Measurements from ENCODE around the gene NHEJ1.

The NHEJ1 gene

DNA sequence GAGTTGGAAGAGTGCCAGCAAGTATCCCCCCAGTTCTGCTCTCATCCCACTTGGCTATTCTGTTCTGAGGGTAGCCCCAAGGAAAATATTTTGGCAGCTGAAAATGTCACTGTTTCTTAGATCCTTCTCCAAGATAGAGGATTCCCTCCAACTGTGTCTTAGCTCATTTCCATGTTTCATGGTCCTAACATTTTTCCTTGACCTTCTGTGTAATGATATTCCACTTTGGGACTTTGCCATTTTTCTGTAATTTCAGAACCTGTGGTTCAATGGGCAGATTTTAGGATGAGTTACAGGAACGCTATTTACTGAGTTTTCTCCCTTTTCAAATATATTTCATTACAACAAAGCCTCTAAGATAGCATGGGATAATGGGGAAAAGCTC is 34.7 kb downstream of the NHEJ1 start:
- DNase-seq, result no peak
- ATAC-seq, result no peak
- H3K27me3 Mint-ChIP-seq, result no peaks in the 10 kb centered on the region
- H3K36me3 Mint-ChIP-seq (ENCODE audit: low read depth), result peaks cover 2% of the 10 kb centered on the region
- no peaks in the 10 kb centered on the region for H3K9me3 Mint-ChIP-seq
- no peak overlapping the region for H3K4me3 Mint-ChIP-seq
- H3K4me1 Mint-ChIP-seq, result peaks cover 25% of the 10 kb centered on the region
- no peak overlapping the region for H3K27ac Mint-ChIP-seq

DNA sequence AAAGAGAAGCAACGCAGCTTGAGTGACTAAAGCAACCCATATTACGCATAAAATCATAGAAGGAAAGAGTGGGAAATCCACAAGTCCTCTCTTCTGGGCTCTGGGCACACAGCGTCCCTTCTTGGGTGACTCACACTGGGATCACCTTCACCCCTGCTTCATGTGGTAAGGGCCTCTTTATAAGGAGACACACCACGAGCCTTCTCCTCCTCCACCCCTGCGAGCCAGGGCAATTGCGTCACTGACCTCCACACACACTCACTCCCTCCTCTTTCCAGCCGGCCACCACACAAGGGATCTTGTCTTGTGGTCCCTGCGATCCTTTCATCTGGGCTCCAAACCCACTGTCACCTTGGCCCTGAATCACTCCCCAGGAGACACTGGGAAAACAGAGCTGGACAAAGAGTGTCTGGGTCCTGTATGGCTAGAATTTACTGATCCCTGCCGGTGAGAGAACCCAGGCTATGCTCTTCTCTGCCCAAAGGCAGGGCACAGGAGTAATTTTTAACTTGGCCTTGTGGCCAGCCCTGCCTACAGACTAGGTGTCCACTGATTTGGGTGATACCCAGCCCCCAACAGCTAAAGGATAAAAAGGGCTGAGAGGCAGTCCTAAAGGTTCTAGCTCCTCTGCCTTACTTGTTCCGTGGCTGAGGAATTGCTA is 35.3 kb downstream of the NHEJ1 start:
- no peaks in the 10 kb centered on the region for H3K27me3 Mint-ChIP-seq
- ATAC-seq (peak; percentile 87), DNase-seq (peak; percentile 34)
- no peak overlapping the region for H3K4me3 Mint-ChIP-seq
- H3K9me3 Mint-ChIP-seq, result no peaks in the 10 kb centered on the region
- peaks cover 2% of the 10 kb centered on the region for H3K36me3 Mint-ChIP-seq (ENCODE audit: low read depth)
- peaks cover 25% of the 10 kb centered on the region for H3K4me1 Mint-ChIP-seq
- H3K27ac Mint-ChIP-seq, result peak overlapping the region; percentile 13

DNA sequence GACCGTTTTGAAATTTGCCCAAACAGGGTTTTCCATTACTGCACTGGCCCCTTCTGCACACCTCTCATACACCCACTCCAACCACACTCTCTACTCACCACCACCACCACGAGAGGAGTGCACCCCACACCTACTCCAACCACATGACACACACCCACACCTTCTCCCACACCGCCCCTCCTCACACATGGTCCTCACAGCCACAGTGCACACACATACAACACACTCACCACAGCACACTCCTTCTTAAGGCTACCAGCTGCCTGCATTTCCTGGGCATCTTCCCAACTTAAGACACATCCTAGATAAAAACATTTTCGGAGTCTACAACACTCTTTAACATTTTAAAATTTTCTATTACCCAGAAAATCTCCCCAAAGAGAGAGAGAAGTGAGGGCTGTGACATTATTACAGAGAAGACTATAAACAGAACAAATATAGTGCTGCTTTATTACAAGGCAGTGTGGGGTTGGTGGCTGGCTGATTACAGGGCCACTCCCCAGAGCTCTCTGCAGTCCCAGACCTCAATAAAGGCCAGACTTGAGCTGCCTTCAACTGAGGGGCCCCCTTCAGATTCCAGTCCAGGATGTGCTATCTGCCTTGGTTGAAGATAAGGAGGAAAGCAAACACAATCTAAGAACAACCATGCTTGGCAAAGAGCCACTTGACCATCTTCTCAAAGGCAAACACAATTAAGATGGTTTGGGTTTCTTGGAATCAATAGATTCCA is 36.1 kb downstream of the NHEJ1 start:
- H3K36me3 Mint-ChIP-seq (ENCODE audit: low read depth), result no peaks in the 10 kb centered on the region
- ATAC-seq, result peak; percentile 37
- H3K9me3 Mint-ChIP-seq, result no peaks in the 10 kb centered on the region
- no peaks in the 10 kb centered on the region for H3K27me3 Mint-ChIP-seq
- H3K4me3 Mint-ChIP-seq, result no peak overlapping the region
- peaks cover 26% of the 10 kb centered on the region for H3K4me1 Mint-ChIP-seq
- DNase-seq, result peak; percentile 10
- peak overlapping the region; percentile 43 for H3K27ac Mint-ChIP-seq

DNA sequence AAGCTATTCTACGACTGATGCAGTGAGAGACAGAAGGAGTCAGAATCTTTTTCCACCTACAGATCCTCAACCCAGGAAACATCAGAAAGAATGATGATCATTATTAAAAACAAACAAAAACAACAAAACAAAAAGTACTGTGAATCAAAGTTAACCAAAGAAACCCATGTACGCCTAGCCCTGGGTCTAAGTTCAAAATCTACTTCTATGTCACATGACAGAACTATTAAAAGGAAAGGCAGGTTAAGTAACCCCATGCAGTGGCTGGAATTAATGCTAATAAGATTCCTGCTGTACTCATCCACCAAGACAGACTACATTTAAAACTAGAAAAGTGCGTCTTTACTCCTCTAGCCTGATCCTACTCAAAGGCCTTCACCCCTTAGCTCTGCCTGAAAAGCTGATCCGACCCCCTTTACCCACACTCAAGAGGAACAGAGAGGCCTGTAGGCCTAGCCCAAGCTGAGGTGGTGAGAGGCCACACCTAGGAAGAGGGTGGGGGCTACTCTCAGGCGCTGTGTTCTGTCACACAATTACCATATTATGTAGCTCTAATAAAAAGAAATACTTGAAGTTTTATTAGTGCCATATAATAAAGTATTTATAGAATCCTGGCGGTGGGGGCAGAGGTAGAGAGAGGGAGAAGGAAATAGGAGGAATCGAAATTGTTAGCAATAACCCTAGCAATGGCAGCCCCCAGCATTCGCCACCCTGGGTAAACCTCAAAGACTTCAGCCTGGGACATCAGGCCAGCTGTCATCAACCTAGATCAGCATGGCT is 37.1 kb downstream of the NHEJ1 start:
- Mint-ChIP-seq H3K36me3 (ENCODE audit: low read depth) (no peaks in the 10 kb centered on the region), H3K4me3 (no peak overlapping the region), H3K27ac (peak overlapping the region; percentile 43), H3K4me1 (peaks cover 24% of the 10 kb centered on the region), H3K27me3 (no peaks in the 10 kb centered on the region), H3K9me3 (no peaks in the 10 kb centered on the region)
- ATAC-seq (no peak), DNase-seq (no peak)

DNA sequence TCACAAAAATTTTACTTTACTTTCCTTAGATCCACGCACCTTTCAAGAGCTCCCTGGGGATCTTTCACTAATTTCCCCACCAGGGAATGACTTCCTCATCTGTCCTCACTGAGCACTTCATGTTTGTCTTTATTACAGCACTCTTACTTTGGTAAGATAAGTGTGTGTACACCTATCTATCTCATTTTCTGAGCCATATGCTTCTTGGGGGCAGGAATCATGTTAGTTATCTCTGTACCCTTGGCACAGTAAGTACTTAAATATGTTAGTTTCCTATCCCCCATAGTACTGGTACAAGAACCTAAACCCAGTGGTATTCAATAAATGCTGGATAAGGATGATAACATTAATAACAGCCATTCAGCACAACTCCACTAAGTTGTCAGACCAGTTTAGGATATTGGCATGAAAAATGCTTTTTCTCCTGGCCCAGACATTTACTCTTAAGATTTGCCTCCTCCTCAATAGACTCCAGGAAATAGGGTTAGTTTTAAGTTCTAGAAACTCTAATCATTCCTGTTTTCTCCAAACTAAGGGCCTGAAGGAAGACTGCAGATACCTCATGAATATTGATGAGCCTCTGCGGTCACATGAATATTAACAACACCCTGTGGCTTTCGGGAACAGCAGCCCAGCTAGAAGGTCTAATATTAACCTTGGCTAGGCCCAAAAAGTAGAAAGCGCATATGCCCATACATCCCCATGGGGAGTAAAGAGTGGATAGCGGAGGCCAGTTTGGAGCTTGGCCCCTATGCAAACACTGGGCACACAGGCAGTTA is 38.2 kb downstream of the NHEJ1 start:
- ATAC-seq (no peak), DNase-seq (no peak)
- H3K4me1 Mint-ChIP-seq, result peaks cover 24% of the 10 kb centered on the region
- no peak overlapping the region for H3K27ac Mint-ChIP-seq
- no peaks in the 10 kb centered on the region for H3K9me3 Mint-ChIP-seq
- no peak overlapping the region for H3K4me3 Mint-ChIP-seq
- no peaks in the 10 kb centered on the region for H3K27me3 Mint-ChIP-seq
- H3K36me3 Mint-ChIP-seq (ENCODE audit: low read depth), result no peaks in the 10 kb centered on the region

DNA sequence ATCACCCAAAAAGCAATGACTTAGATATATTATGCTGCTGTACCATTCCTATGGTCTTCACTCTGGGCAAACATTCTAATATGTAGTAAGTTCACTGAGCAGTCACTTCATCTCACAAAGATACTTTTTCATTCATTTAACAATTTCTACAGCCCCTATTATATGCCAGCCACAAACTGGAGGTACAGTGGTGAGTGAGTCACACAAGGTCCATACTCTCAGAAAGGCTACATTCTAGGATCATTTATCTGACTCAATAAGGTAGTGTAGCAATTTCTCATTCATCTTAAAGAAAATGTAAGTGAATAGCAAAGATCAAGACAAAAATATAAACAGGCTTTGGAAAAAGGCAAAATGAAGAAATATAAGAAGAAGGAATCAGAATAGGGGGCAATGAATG is 40.5 kb downstream of the NHEJ1 start:
- H3K4me3 Mint-ChIP-seq, result no peak overlapping the region
- DNase-seq, result no peak

DNA sequence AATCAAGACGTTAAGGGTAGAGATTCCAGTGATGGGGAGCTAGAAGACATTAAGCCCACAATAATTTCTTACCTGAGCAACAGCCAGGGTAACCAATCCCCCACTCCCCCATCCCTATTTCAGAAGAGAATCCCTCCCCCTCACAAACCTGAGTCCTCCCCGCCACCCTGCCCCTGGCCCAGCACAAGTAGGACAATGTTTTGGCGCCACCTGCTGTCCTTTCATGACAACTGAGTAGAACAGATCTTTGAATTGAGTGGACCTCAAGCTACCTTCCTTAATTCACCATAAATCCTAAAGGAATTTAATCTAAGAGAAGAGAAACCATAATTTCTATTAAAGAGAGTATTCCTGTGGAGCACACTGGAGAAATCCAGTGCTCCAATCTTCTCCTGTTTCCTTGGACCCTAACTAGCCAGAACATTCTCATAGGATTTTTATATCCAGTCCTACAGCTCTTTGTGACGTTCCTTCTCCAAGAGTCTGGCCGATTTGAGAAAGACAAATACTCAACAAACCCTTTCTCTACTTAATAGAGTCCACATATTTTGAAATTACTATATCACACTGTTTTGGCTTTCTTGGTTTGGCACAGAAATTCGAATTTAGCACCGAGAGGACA is 41.1 kb downstream of the NHEJ1 start:
- H3K36me3 Mint-ChIP-seq (ENCODE audit: low read depth), result no peaks in the 10 kb centered on the region
- DNase-seq (peak; percentile 73), ATAC-seq (peak; percentile 50)
- no peak overlapping the region for H3K4me3 Mint-ChIP-seq
- H3K4me1 Mint-ChIP-seq, result peaks cover 12% of the 10 kb centered on the region
- H3K27ac Mint-ChIP-seq, result no peak overlapping the region
- no peaks in the 10 kb centered on the region for H3K27me3 Mint-ChIP-seq
- no peaks in the 10 kb centered on the region for H3K9me3 Mint-ChIP-seq

More for the DNA sequence above, 40.5 kb downstream of the NHEJ1 start:
- Mint-ChIP-seq H3K27ac (no peak overlapping the region), H3K36me3 (ENCODE audit: low read depth) (no peaks in the 10 kb centered on the region), H3K27me3 (no peaks in the 10 kb centered on the region), H3K9me3 (no peaks in the 10 kb centered on the region), H3K4me1 (peaks cover 18% of the 10 kb centered on the region)
- ATAC-seq, result peak; percentile 53

DNA sequence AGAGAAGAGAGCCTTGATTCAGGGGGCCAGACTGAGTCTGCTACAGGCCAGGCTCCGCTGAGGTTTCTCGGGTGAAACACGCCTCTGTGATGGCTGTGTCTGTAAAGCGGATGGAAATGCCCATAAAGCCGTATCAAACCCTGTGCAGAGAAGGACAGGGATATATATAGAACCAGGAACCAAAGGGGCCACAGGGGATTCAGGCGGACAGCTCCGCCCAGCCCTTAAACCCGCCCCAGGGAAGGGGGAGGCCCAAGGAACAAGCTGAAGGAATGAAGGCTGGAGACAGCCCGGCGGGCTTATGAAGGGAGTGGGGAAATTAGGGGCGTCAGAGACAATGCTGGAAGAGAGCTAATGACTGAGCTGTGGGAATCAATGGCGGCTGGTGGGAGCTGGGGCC is 42.1 kb downstream of the NHEJ1 start:
- peaks cover 4% of the 10 kb centered on the region for H3K4me1 Mint-ChIP-seq
- H3K36me3 Mint-ChIP-seq (ENCODE audit: low read depth), result no peaks in the 10 kb centered on the region
- ATAC-seq (no peak), DNase-seq (no peak)
- no peak overlapping the region for H3K27ac Mint-ChIP-seq
- no peaks in the 10 kb centered on the region for H3K9me3 Mint-ChIP-seq
- no peak overlapping the region for H3K4me3 Mint-ChIP-seq
- no peaks in the 10 kb centered on the region for H3K27me3 Mint-ChIP-seq

DNA sequence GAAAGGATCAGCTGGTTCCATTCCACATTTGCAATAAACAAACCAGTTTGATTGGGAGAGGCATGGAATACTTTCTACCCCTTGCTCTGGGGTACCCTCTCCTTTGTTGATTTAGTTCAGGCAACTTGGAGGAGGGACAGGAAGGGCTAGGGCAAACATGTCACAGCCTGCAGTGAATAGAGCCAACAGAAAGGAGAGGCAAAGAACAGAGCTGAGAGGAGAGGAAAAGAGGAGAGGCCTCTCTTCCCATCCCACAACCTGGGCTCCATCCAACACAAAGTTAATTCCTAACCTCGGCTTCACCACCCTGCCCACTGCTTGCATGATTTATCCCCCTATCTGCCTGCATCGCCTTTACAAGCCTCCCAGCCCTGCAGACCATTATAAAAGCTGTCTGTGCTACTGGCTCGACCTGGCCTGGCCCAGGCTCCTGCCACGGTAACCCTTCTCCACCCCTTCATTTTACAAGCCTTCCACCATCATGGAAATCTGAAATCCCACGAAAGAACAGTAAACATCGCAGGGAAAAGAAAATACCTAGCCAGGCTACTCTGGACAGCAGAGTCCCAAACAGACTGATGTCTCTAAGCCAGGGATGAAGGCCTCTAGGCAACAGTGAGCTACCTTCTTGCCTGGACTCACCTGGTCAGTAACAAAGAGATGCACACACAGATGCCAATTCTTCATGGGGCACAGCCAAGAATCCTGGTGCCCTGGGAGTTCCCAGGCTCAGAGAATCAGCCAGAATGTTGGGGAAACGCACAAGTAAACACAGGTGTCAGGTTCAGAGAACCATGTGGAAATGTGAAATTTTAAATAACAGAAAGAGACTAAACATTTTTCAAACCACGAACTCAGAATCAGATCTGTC is 43.6 kb downstream of the NHEJ1 start:
- no peak overlapping the region for H3K4me3 Mint-ChIP-seq
- H3K27me3 Mint-ChIP-seq, result no peaks in the 10 kb centered on the region
- DNase-seq (no peak), ATAC-seq (no peak)
- peaks cover 10% of the 10 kb centered on the region for H3K4me1 Mint-ChIP-seq
- no peaks in the 10 kb centered on the region for H3K36me3 Mint-ChIP-seq (ENCODE audit: low read depth)
- H3K27ac Mint-ChIP-seq, result no peak overlapping the region
- no peaks in the 10 kb centered on the region for H3K9me3 Mint-ChIP-seq

DNA sequence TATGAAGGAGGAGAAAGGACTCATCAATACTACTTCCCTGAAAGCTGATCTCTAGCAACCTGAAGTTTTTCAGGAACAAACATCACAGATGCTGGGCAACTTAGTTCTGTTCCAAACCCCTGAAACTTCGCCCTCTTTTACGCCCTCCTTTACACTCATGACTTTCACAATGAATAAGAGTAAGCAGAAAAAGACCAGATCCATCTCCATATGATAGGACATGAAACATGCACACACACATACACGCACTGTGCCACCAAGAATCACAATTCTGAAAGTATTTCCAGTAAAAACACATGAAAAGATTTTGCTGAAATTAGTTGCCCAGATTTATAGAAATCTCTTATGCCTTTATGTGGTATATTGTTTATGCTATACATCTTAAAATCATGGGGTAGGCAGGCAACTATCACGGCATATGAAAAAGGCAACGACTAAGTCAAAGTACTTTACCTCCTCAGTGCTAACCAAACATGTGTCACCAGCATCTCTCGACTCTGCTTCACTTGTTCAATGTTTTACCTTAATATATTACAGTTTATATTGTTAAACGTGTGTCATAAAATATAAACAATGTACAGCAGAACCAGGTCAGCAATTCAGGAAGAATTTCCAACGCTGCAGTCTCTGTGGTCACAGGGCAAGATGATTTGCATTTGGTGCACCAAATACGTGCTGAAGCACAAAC is 47.8 kb downstream of the NHEJ1 start:
- H3K4me1 Mint-ChIP-seq, result peaks cover 36% of the 10 kb centered on the region

DNA sequence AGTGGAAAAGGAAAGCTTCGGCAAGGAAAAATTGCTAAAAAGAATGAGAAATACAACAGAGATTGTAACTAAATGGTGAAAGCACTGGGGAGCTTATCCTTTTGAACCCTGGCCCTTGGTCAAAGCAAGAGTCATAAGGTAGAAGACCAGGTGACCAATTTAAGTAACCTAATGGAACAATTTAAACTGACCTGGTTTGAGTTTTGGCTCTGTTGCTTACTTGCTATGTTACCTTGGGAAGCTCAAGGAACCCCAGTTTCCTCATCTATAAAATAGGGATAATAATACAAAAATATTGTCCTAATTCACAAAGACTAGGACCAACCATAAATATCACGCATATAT is 48.6 kb downstream of the NHEJ1 start:
- H3K4me3 Mint-ChIP-seq, result no peak overlapping the region
- no peak overlapping the region for H3K27ac Mint-ChIP-seq
- no peaks in the 10 kb centered on the region for H3K27me3 Mint-ChIP-seq
- H3K36me3 Mint-ChIP-seq (ENCODE audit: low read depth), result no peaks in the 10 kb centered on the region
- H3K4me1 Mint-ChIP-seq, result peaks cover 36% of the 10 kb centered on the region
- ATAC-seq (no peak), DNase-seq (no peak)
- H3K9me3 Mint-ChIP-seq, result no peaks in the 10 kb centered on the region

More for the DNA sequence above, 47.8 kb downstream of the NHEJ1 start:
- Mint-ChIP-seq H3K9me3 (no peaks in the 10 kb centered on the region), H3K4me3 (no peak overlapping the region), H3K27ac (no peak overlapping the region), H3K27me3 (no peaks in the 10 kb centered on the region), H3K36me3 (ENCODE audit: low read depth) (no peaks in the 10 kb centered on the region)
- DNase-seq, result no peak
- ATAC-seq, result no peak

DNA sequence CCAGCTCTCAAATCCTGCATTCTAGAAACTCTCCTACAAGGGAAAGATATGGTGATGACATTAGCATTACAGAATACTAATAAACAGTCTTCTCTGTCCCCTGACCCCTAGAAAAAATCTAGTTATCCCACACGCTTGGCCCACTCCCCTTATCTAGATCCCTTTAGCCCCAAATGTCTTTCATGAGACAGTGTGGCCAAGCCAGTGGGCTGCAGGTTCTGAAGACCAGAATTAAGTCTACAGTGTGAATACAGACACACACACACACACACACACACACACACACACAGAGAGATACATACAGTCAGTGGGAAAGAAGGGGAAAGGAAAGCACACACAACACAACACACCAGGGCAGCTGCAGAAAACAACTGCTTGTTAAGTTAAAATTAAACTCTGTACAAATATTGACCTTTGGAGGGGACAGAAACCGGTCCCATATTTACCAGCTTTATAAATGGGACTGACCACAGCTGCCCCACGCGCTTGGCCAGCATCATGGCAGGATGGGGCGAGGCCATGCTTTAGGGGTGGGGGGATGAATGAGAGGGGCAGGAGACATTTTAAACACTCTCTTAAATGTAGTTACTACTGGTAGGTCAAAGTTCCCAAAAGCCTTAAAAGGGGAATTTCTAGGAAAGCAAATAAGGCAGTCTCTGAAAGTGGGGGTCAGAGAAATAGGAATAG is 49.1 kb downstream of the NHEJ1 start:
- DNase-seq (no peak), ATAC-seq (no peak)
- H3K4me3 Mint-ChIP-seq, result no peak overlapping the region
- H3K27ac Mint-ChIP-seq, result no peak overlapping the region
- H3K27me3 Mint-ChIP-seq, result no peaks in the 10 kb centered on the region
- peaks cover 42% of the 10 kb centered on the region for H3K4me1 Mint-ChIP-seq
- H3K9me3 Mint-ChIP-seq, result no peaks in the 10 kb centered on the region
- H3K36me3 Mint-ChIP-seq (ENCODE audit: low read depth), result peaks cover 3% of the 10 kb centered on the region

Data from activated naive CD8-positive, alpha-beta T cell treated with anti-CD3 and anti-CD28 coated beads, Interleukin-2, amount 50 U/mL, for 24 hours (primary cell).